Astrocyte (in vitro differentiated cells and primary cell): ENCODE data around the gene NAB1. TPM values are rescaled to one million over a fixed set of nuclear protein-coding genes. Genes with fewer than 3 reads are reported as not detected.

Source experiments
- DNase-seq: peaks from one replicate; pipeline ENCODE4 v3.0.0-alpha.2; 2010; ENCODE audit warnings: low read depth
- FAIRE-seq: peaks from 2 replicates; lab custom pipeline; 2011; peaks lifted over from hg19 to GRCh38; lab: Jason Lieb, UNC
- H2AFZ ChIP-seq: 2 replicates; pipeline ENCODE4 v1.6.0; 2012; ENCODE audit warnings: low read depth, low read length, inconsistent platforms
- H3K27ac ChIP-seq: 2 replicates; pipeline ENCODE4 v1.5.1; 2011; ENCODE audit warnings: low read depth, low read length, inconsistent platforms
- H3K27me3 ChIP-seq: 2 replicates; pipeline ENCODE4 v1.6.0; 2011; ENCODE audit warnings: low read length, inconsistent platforms; ENCODE audit not compliant: insufficient read depth
- H3K36me3 ChIP-seq: 2 replicates; pipeline ENCODE4 v1.5.1; 2011; ENCODE audit warnings: low read length, inconsistent platforms; ENCODE audit not compliant: insufficient read depth
- H3K4me1 ChIP-seq: 2 replicates; pipeline ENCODE4 v1.5.1; 2011; ENCODE audit warnings: low read length, inconsistent platforms; ENCODE audit not compliant: insufficient read depth
- H3K4me2 ChIP-seq: 2 replicates; pipeline ENCODE4 v1.6.0; 2012; ENCODE audit warnings: low read length, inconsistent platforms
- H3K4me3 ChIP-seq: 2 replicates; pipeline ENCODE4 v1.5.1; 2011; ENCODE audit warnings: low read depth, mild to moderate bottlenecking, low read length, inconsistent platforms; ENCODE audit not compliant: insufficient read depth
- H3K79me2 ChIP-seq: 2 replicates; pipeline ENCODE4 v1.6.0; 2012; ENCODE audit warnings: mild to moderate bottlenecking, low read length, inconsistent platforms; ENCODE audit not compliant: insufficient read depth
- H3K9ac ChIP-seq: 2 replicates; pipeline ENCODE4 v1.6.0; 2012; ENCODE audit warnings: mild to moderate bottlenecking, low read length, inconsistent platforms
- H3K9me3 ChIP-seq: 2 replicates; pipeline ENCODE4 v1.5.1; 2012; ENCODE audit warnings: low read depth, mild to moderate bottlenecking, low read length, inconsistent platforms; ENCODE audit not compliant: insufficient read depth
- H4K20me1 ChIP-seq: 2 replicates; pipeline ENCODE4 v1.6.0; 2012; ENCODE audit warnings: low read length, inconsistent platforms; ENCODE audit not compliant: insufficient read depth
- H3K27ac Mint-ChIP-seq: one replicate; pipeline ENCODE4 v1.8.0; 2021; ENCODE audit warnings: mild to moderate bottlenecking, mixed read lengths; ENCODE audit not compliant: unreplicated experiment
- H3K27me3 Mint-ChIP-seq: one replicate; pipeline ENCODE4 v1.8.0; 2021; ENCODE audit warnings: low read depth, mixed read lengths; ENCODE audit not compliant: unreplicated experiment
- H3K36me3 Mint-ChIP-seq: one replicate; pipeline ENCODE4 v1.8.0; 2021; ENCODE audit warnings: low read depth, mixed read lengths; ENCODE audit not compliant: unreplicated experiment
- H3K4me1 Mint-ChIP-seq: one replicate; pipeline ENCODE4 v1.8.0; 2021; ENCODE audit warnings: low read depth, mixed read lengths; ENCODE audit not compliant: unreplicated experiment
- H3K4me3 Mint-ChIP-seq: one replicate; pipeline ENCODE4 v1.8.0; 2021; ENCODE audit warnings: mild to moderate bottlenecking, moderate library complexity, mixed read lengths; ENCODE audit not compliant: unreplicated experiment
- H3K9me3 Mint-ChIP-seq: one replicate; pipeline ENCODE4 v1.8.0; 2021; ENCODE audit warnings: mild to moderate bottlenecking, mixed read lengths; ENCODE audit not compliant: unreplicated experiment
- CTCF ChIP-seq: IDR thresholded peaks from 2 replicates; pipeline ENCODE4 v1.5.1; 2011; ENCODE audit warnings: low read depth, mild to moderate bottlenecking, inconsistent platforms, low read length, moderate library complexity; ENCODE audit not compliant: insufficient read depth
- EZH2 ChIP-seq: IDR thresholded peaks from 2 replicates; pipeline ENCODE4 v1.6.1; 2012; ENCODE audit warnings: mild to moderate bottlenecking, low read length, inconsistent platforms; ENCODE audit not compliant: insufficient read depth
- total RNA-seq: library from RNA; stranded (reverse); gene quantifications from 2 replicates; pipeline ENCODE4 v1.2.1, GENCODE V29; 2021

The NAB1 gene
- total RNA-seq, 1 donor from 2014 or later, result 25.4 TPM

GRCh38 chr2:190628591-190629319, 20.1 kb upstream of the NAB1 start:
- Histone ChIP-seq H3K4me1 (no peaks in the 10 kb centered on the region), H3K4me3 (no peak overlapping the region), H3K27me3 (no peaks in the 10 kb centered on the region), H3K36me3 (no peaks in the 10 kb centered on the region), H3K79me2 (no peaks in the 10 kb centered on the region), H3K9me3 (no peaks in the 10 kb centered on the region), H3K4me2 (no peak overlapping the region), H4K20me1 (no peaks in the 10 kb centered on the region), H3K27ac (no peak overlapping the region), H3K9ac (no peak overlapping the region), H2AFZ (no peak overlapping the region)
- DNase-seq (no peak), FAIRE-seq (no peak)
- TF ChIP-seq EZH2 (no peak), CTCF (no peak)
- H3K9me3 Mint-ChIP-seq, result peaks cover 4% of the 10 kb centered on the region
- H3K4me3 Mint-ChIP-seq, result no peak overlapping the region
- peaks cover 5% of the 10 kb centered on the region for H3K27me3 Mint-ChIP-seq
- H3K36me3 Mint-ChIP-seq, result no peaks in the 10 kb centered on the region
- H3K27ac Mint-ChIP-seq, result no peak overlapping the region
- no peaks in the 10 kb centered on the region for H3K4me1 Mint-ChIP-seq

- H3K9me3 Mint-ChIP-seq, result no peaks in the 10 kb centered on the region
- TF ChIP-seq CTCF (no peak), EZH2 (no peak)
- H3K27ac ChIP-seq, result no peak overlapping the region
- no peak overlapping the region for H2AFZ ChIP-seq
- FAIRE-seq, result no peak
- no peaks in the 10 kb centered on the region for H3K27me3 ChIP-seq
- H3K79me2 ChIP-seq, result no peaks in the 10 kb centered on the region
- no peak overlapping the region for H3K4me3 ChIP-seq
- H4K20me1 ChIP-seq, result no peaks in the 10 kb centered on the region
- H3K4me2 ChIP-seq, result no peak overlapping the region
- H3K9ac ChIP-seq, result no peak overlapping the region
- peak; percentile 12 for DNase-seq
- no peaks in the 10 kb centered on the region for H3K27me3 Mint-ChIP-seq
- peaks cover 22% of the 10 kb centered on the region for H3K4me1 ChIP-seq
- no peak overlapping the region for H3K4me3 Mint-ChIP-seq
- peaks cover 21% of the 10 kb centered on the region for H3K4me1 Mint-ChIP-seq
- H3K9me3 ChIP-seq, result no peaks in the 10 kb centered on the region
- H3K36me3 ChIP-seq, result no peaks in the 10 kb centered on the region
- no peak overlapping the region for H3K27ac Mint-ChIP-seq
- no peaks in the 10 kb centered on the region for H3K36me3 Mint-ChIP-seq
Observed at GRCh38 chr2:190634381-190634780, 14.5 kb upstream of the NAB1 start.

- DNase-seq (no peak), FAIRE-seq (no peak)
- Mint-ChIP-seq H3K36me3 (no peaks in the 10 kb centered on the region), H3K4me3 (no peak overlapping the region), H3K9me3 (no peaks in the 10 kb centered on the region), H3K27ac (peak overlapping the region; percentile 9), H3K4me1 (peaks cover 21% of the 10 kb centered on the region), H3K27me3 (no peaks in the 10 kb centered on the region)
- no peak overlapping the region for H3K27ac ChIP-seq
- H3K9ac ChIP-seq, result no peak overlapping the region
- H4K20me1 ChIP-seq, result no peaks in the 10 kb centered on the region
- H3K27me3 ChIP-seq, result no peaks in the 10 kb centered on the region
- H2AFZ ChIP-seq, result no peak overlapping the region
- H3K4me1 ChIP-seq, result peaks cover 22% of the 10 kb centered on the region
- H3K79me2 ChIP-seq, result no peaks in the 10 kb centered on the region
- TF ChIP-seq CTCF (no peak), EZH2 (no peak)
- H3K36me3 ChIP-seq, result no peaks in the 10 kb centered on the region
- H3K9me3 ChIP-seq, result no peaks in the 10 kb centered on the region
- no peak overlapping the region for H3K4me2 ChIP-seq
- no peak overlapping the region for H3K4me3 ChIP-seq
Observed at GRCh38 chr2:190635781-190636180, 13.1 kb upstream of the NAB1 start.
